Neural cell (in vitro differentiated cells): Measurements from ENCODE around the gene PIBF1. TPM values are rescaled to one million over a fixed set of nuclear protein-coding genes. Genes with fewer than 3 reads are reported as not detected.

ENCODE experiments used
- H2AFZ ChIP-seq: fragments of 200-600, 300-800 bp; sonication (generic), shearing (Covaris generic); 2 replicates; pipeline ENCODE4 v1.6.0; 2014; ENCODE audit warnings: low read depth, mild to moderate bottlenecking, antibody characterized with exemption, low read length, moderate library complexity
- H3F3A ChIP-seq: fragments of 200-600 bp; shearing (Covaris generic); 2 replicates; pipeline ENCODE4 v1.6.1; 2016; ENCODE audit warnings: mild to moderate bottlenecking, moderate library complexity, mixed read lengths, antibody characterized with exemption, low read length; ENCODE audit not compliant: insufficient read depth, poor library complexity, severe bottlenecking
- H3K27ac ChIP-seq: fragments of 200-600, 300-800 bp; sonication (generic), shearing (Covaris generic); 2 replicates; pipeline ENCODE4 v1.5.1; 2014; ENCODE audit warnings: mild to moderate bottlenecking, low read length, moderate library complexity
- H3K27me3 ChIP-seq: fragments of 300-800, 200-600 bp; sonication (generic), shearing (Covaris generic); 2 replicates; pipeline ENCODE4 v1.6.0; 2014; ENCODE audit warnings: mild to moderate bottlenecking, low read depth, low read length, moderate library complexity; ENCODE audit not compliant: insufficient read depth
- H3K36me3 ChIP-seq: fragments of 300-800, 200-600 bp; sonication (generic), shearing (Covaris generic); 2 replicates; pipeline ENCODE4 v1.5.1; 2014; ENCODE audit warnings: mild to moderate bottlenecking, antibody characterized with exemption, low read length, moderate library complexity; ENCODE audit not compliant: insufficient read depth
- H3K4me2 ChIP-seq: fragments of 300-800, 200-600 bp; sonication (generic), shearing (Covaris generic); 2 replicates; pipeline ENCODE4 v1.6.0; 2014; ENCODE audit warnings: mild to moderate bottlenecking, low read length
- H3K4me3 ChIP-seq: fragments of 300-800, 200-600 bp; sonication (generic), shearing (Covaris generic); 2 replicates; pipeline ENCODE4 v1.5.1; 2014; ENCODE audit warnings: mild to moderate bottlenecking, low read length, moderate library complexity
- H3K79me2 ChIP-seq: fragments of 200-600 bp; shearing (Covaris generic); replicated peaks from 2 replicates; pipeline ENCODE4 v1.6.0; 2014; ENCODE audit warnings: mild to moderate bottlenecking, low read length, moderate library complexity; ENCODE audit not compliant: insufficient read depth
- H3K9ac ChIP-seq: fragments of 300-800, 200-600 bp; sonication (generic), shearing (Covaris generic); 2 replicates; pipeline ENCODE4 v1.6.1; 2016; ENCODE audit warnings: mild to moderate bottlenecking, low read length, mixed read lengths
- H3K9me2 ChIP-seq: fragments of 200-600 bp; shearing (Covaris generic); 2 replicates; pipeline ENCODE4 v1.6.1; 2016; ENCODE audit warnings: mild to moderate bottlenecking, low read length, mixed read lengths; ENCODE audit not compliant: insufficient read depth
- H3K9me3 ChIP-seq: fragments of 200-600, 300-800 bp; sonication (generic), shearing (Covaris generic); 2 replicates; pipeline ENCODE4 v1.6.1; 2016; ENCODE audit warnings: mild to moderate bottlenecking, mixed run types, low read length, moderate library complexity, mixed read lengths
- H4K20me1 ChIP-seq: fragments of 200-600 bp; shearing (Covaris generic); 2 replicates; pipeline ENCODE4 v1.6.1; 2016; ENCODE audit warnings: mild to moderate bottlenecking, mixed run types; ENCODE audit not compliant: insufficient read depth
- EP300 ChIP-seq: fragments of 450-650 bp; conservative IDR thresholded peaks from 2 replicates; pipeline ENCODE4 v1.6.1; 2014; ENCODE audit warnings: antibody characterized with exemption, mild to moderate bottlenecking, moderate library complexity; ENCODE audit not compliant: poor library complexity, severe bottlenecking
- EZH2 ChIP-seq: fragments of 200-600, 300-800 bp; shearing (Covaris generic), sonication (generic); IDR thresholded peaks from 2 replicates; pipeline ENCODE4 v1.6.1; 2014; ENCODE audit warnings: antibody characterized with exemption, low read length, borderline replicate concordance, mild to moderate bottlenecking; ENCODE audit not compliant: insufficient read depth, poor library complexity, severe bottlenecking
- MXI1 ChIP-seq: fragments of 450-650 bp; conservative IDR thresholded peaks from 2 replicates; pipeline ENCODE4 v1.6.1; 2014; ENCODE audit warnings: antibody characterized with exemption, mild to moderate bottlenecking; ENCODE audit not compliant: poor library complexity, severe bottlenecking
- POLR2AphosphoS5 ChIP-seq: IDR thresholded peaks from 2 replicates; pipeline ENCODE4 v1.6.1; 2012
- RAD21 ChIP-seq: fragments of 450-650 bp; conservative IDR thresholded peaks from 2 replicates; pipeline ENCODE4 v1.6.1; 2014; ENCODE audit warnings: antibody characterized with exemption, mild to moderate bottlenecking, moderate library complexity
- REST ChIP-seq: IDR thresholded peaks from 2 replicates; pipeline ENCODE4 v1.6.1; 2012; ENCODE audit warnings: borderline replicate concordance
- SMC3 ChIP-seq: fragments of 450-650 bp; conservative IDR thresholded peaks from 2 replicates; pipeline ENCODE4 v1.6.1; 2014; ENCODE audit warnings: antibody characterized with exemption, mild to moderate bottlenecking, moderate library complexity; ENCODE audit not compliant: poor library complexity
- TAF1 ChIP-seq: IDR thresholded peaks from 2 replicates; pipeline ENCODE4 v1.6.1; 2012; ENCODE audit warnings: low read depth
- polyA plus RNA-seq: library from polyadenylated mRNA; depleted of rRNA; stranded (reverse); fragments of >200 nt; gene quantifications from 2 replicates; pipeline ENCODE4 v1.2.3, GENCODE V29; 2014
- small RNA-seq, 3 experiments: library from RNA; depleted of rRNA; stranded (forward); fragments of <200 nt; gene quantifications; one replicate each; pipeline ENCODE3, GENCODE V24; 2012
- TF ChIP-seq, protein P1 (sequence below): fragments of 450-650 bp; IDR thresholded peaks from 2 replicates; pipeline ENCODE4 v1.5.1; 2014; ENCODE audit warnings: antibody characterized with exemption, mild to moderate bottlenecking, moderate library complexity; ENCODE audit not compliant: poor library complexity, severe bottlenecking

The PIBF1 gene
- polyA plus RNA-seq, 1 donor from 2014 or later = 42.4 TPM

DNA sequence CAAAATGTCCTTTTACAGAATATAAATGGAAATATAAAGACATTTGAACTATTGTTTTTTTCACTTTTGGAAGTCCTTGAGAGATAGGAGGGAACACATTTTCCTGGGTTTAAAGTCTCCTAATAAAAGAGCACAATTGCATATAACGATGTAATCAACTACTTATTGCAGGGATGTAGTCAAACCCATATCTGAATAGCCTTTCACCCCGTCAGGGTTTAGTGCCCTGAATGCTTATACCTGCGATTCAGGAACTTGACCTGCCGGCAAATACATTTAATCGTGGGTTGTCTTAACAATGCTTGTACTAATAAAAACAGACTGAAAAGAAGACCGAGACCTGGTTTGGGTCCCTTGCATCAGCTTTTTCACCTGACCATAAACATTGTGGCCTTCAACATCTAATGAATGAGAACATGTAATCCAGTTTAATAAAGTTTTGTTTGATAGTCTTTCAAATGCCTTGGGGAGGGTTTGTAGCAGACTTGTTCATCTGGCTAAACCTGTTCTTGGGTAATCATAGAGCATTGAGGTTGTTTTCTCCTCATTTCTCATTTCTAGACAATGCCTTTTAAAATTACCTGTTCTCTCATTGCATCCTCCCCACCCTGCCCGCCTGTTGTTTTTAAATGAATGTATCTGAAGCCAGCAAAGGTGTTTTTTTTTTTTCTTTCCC lies 283.9 kb downstream of the PIBF1 start:
- H3K4me3 ChIP-seq = no peak overlapping the region
- H3K27me3 ChIP-seq = peaks cover 14% of the 10 kb centered on the region
- H4K20me1 ChIP-seq = no peaks in the 10 kb centered on the region
- H3K9me3 ChIP-seq = no peaks in the 10 kb centered on the region
- H3K9ac ChIP-seq = no peak overlapping the region
- TF ChIP-seq SMC3 = no peak
- no peak for TF ChIP-seq RAD21
- TF ChIP-seq, protein P1, sequence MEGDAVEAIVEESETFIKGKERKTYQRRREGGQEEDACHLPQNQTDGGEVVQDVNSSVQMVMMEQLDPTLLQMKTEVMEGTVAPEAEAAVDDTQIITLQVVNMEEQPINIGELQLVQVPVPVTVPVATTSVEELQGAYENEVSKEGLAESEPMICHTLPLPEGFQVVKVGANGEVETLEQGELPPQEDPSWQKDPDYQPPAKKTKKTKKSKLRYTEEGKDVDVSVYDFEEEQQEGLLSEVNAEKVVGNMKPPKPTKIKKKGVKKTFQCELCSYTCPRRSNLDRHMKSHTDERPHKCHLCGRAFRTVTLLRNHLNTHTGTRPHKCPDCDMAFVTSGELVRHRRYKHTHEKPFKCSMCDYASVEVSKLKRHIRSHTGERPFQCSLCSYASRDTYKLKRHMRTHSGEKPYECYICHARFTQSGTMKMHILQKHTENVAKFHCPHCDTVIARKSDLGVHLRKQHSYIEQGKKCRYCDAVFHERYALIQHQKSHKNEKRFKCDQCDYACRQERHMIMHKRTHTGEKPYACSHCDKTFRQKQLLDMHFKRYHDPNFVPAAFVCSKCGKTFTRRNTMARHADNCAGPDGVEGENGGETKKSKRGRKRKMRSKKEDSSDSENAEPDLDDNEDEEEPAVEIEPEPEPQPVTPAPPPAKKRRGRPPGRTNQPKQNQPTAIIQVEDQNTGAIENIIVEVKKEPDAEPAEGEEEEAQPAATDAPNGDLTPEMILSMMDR = no peak
- no peak for TF ChIP-seq MXI1
- no peak for TF ChIP-seq EP300
- no peak for TF ChIP-seq TAF1
- no peak for TF ChIP-seq EZH2
- no peak for TF ChIP-seq REST
- TF ChIP-seq POLR2AphosphoS5 = no peak
- H3K4me2 ChIP-seq = no peak overlapping the region
- H3K9me2 ChIP-seq = no peaks in the 10 kb centered on the region
- no peak overlapping the region for H3K27ac ChIP-seq
- no peaks in the 10 kb centered on the region for H3K79me2 ChIP-seq
- no peaks in the 10 kb centered on the region for H3F3A ChIP-seq
- no peaks in the 10 kb centered on the region for H3K36me3 ChIP-seq
- H2AFZ ChIP-seq = no peak overlapping the region

Small RNA genes lying within 50 kb of the gene (small RNA-seq; reads per million reads assigned to genes)
- 0 reads per million in 3 experiments for gene RNU6-79P

Other genes starting within 250 kb of the PIBF1 start
- 38.5 and 48.0 TPM in 2 replicates for gene MZT1, start 54.5 kb upstream of the PIBF1 start, polyA plus RNA-seq
- gene BORA, start 54.2 kb upstream of the PIBF1 start, polyA plus RNA-seq = 3.7 and 4.2 TPM in 2 replicates
- 41.5 and 46.3 TPM in 2 replicates for gene DIS3, start 233 bp upstream of the PIBF1 start, polyA plus RNA-seq